Medulla oblongata (tissue), 1 donor: Measurements from ENCODE around the gene AXIN1.
"Not testable (repeated sequence)": the region's sequence is repeated elsewhere in the genome, so short reads cannot be mapped to it uniquely, and the experiment has no call there.

Experiments
- DNase-seq: peaks from one replicate; pipeline ENCODE4 v3.0.0-alpha.2; 2015; ENCODE audit errors: extremely low spot score

Gene AXIN1

GRCh38 chr16:354291-354881 lies 1.9 kb upstream of the AXIN1 start:
- no peak for DNase-seq

DNA sequence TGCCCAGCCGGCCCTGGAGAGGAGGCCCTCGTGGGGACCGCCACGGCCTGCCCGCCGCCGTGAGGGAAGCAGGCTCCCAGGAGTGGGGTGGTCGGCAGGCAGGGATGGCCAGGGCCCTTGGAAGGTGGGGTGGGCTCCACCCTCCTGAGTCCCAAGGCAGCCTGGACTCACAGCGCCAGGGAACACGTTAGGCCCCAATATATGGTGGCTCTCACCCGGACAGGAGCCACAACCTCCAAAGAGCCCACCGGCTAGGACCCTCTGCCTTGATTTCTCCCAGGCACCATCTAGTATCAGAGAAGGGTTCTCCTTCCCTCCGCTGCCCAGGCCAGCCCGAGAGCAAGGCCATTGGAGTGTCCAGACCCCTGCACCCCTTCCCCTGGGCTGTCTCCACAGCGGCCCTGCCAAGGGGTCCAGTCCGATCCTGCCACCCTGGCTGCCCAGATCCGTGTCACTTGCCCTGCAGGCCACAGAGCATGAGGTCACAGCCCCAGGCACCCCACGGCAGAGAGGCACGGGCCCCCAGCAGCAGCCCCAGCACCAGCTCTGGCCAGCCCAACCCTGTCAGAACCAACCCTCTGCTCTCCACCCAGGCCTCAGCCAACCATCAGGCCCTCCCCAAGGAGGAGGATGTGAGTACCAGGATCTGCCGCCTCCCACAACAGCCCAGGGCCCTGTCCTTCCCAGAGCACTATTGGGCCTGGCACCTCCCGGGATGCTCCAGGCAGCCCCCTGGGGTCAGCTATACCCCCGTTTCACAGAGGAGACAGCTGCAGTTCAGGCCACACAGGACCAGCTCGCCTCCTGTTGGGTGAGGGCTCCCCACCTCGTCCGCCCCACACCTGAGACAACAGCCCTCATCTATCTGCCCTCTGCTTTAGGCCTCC lies 1.1 kb upstream of the AXIN1 start:
- no peak for DNase-seq

- DNase-seq = no peak
Measured at GRCh38 chr16:351804-352520, 561 bp downstream of the AXIN1 start.

GRCh38 chr16:350203-350602 lies 2.3 kb downstream of the AXIN1 start:
- DNase-seq = no peak

DNA sequence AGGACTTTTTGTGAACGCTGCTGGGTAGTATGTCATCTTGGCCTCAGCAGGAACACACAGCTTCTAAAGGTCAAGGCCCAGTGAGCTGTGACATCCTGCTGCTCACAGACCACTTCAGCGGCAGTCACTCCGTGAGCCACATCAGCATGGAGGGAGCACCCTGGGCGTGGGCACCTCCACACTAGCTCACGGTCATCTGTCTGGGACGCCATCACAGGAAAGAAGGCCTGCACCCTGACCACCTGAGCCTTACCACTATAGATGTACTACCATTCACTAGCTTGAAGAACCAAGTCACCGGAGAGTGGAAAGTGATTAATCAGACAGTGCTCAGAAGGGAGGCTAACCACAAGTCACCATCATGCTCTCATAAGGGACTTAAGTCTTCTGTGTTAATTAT lies 3.3 kb downstream of the AXIN1 start:
- DNase-seq = no peak

DNA sequence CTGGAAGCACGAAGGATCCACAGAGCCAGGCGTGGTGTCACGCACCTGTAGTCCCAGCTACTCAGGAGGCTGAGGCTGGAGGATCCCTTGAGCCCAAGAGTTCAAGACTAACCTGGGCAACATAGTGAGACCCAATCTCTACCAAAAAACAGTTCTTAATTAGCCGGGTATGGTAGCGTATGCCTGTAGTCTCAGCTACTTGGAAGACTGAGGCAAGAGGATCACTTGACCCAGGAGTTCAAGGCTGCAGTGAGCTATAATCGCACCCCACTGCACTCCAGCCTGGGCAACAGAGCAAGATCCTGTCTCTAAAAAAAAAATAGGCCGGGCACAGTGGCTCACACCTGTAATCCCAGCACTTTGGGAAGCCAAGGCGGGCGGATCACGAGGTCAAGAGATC lies 4.0 kb downstream of the AXIN1 start:
- not testable (repeated sequence) for DNase-seq

DNA sequence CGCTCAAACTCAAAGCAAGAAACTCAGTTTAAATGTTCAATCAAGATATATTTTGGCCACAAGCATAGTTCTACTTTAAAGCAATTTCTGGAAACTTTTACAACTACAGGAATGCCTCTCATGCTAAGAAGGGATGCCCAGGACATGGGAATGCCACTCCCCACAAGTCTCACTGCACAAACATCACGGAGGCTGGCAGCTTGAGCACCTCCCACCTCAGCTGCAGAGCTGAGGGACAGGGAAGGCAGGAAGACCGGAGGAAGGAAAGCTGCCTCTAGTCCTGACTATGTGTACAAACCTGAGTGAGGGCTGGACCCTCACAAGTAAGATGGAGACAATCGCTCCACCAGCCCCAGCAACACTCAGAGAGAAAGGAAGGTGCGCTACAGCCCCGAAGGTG lies 5.3 kb downstream of the AXIN1 start:
- no peak for DNase-seq

- DNase-seq = no peak
Measured at GRCh38 chr16:346587-346986, 5.9 kb downstream of the AXIN1 start.

GRCh38 chr16:345772-346171 lies 6.8 kb downstream of the AXIN1 start:
- DNase-seq = no peak

- DNase-seq = no peak
Measured at GRCh38 chr16:342455-343213, 9.9 kb downstream of the AXIN1 start.

DNA sequence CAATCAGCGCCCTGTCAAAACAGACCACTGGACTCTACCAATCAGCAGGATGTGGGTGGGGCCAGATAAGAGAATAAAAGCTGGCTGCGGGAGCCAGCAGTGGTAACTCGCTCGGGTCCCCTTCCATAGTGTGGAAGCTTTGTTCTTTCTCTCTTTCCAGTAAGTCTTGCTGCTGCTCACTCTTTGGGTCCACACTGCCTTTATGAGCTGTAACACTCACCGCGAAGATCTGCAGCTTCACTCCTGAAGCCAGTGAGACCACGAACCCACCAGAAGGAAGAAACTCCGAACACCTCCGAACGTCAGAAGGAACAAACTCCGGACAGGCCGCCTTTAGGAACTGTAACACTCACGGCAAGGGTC lies 10.6 kb downstream of the AXIN1 start:
- DNase-seq = not testable (repeated sequence)

- not testable (repeated sequence) for DNase-seq
Measured at GRCh38 chr16:341095-341973, 11.2 kb downstream of the AXIN1 start.

- DNase-seq = no peak
Measured at GRCh38 chr16:340370-341091, 12.0 kb downstream of the AXIN1 start.

DNA sequence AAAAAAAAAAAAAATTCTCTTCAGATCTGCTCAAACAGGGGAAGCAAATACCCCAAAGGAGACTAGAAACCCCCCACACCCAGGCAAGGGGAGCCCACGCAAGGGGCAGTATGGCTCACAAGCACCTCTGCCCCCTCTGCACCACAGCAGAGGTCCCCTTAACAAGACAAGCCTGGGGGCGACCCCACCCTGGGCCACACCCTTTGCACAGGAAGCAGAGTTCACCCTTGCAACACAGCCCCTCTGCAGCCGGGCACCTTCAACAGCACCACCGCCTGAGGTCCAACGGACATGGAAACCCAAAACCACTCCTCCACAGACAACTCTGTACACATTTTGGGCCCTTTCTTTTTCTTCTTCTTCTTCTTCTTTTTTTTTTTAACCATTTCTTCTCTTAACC lies 12.8 kb downstream of the AXIN1 start:
- no peak for DNase-seq

DNA sequence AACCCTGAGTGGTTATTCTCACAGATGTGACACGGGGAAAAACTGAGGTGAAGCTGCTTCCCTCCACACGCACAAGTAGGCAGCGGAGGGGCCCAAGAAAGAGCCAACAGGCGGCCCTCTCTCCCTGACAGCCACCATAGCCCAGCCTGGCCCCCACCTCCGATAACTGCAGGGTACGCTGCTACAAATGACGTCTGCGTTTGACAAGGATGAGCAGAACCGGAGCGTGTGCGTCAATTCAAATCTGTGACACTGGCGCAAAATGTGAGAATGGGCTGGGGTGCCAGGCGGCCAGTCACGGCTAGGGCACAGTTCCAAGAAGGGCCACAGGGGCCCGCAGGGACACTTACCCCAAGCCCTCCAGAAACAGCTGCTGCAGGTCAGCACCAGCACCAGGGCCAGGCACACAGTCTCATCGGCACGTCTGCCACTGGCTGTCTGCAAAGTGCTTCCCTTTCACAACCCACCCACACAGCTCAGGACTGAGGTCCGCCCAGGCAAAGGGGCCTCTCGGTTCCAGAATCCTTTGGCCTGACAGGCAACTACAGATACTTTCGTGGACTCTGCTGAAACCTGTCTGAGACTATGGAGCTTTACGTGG lies 14.4 kb downstream of the AXIN1 start:
- DNase-seq = no peak

DNA sequence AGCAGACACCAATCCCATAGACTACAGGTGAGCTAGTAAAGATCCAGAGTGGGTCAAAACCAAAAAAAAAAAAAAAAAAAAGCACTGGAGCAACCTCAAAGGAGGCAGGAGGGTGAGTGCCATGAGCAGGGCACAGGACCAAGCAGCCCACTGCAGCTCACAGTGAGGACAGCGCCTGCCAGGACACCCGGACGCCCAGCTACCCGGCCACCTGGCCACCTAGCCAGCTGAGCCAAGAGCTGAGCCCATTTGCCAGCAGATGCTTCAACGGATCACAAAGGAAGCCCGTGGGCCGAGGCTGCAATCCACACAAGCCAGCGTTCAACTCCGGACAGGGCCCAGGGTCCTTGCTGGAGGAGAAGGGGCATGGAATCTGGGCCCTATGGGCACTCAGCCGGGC lies 15.1 kb downstream of the AXIN1 start:
- DNase-seq = no peak

- DNase-seq = no peak
Measured at GRCh38 chr16:336269-336668, 16.3 kb downstream of the AXIN1 start.

DNA sequence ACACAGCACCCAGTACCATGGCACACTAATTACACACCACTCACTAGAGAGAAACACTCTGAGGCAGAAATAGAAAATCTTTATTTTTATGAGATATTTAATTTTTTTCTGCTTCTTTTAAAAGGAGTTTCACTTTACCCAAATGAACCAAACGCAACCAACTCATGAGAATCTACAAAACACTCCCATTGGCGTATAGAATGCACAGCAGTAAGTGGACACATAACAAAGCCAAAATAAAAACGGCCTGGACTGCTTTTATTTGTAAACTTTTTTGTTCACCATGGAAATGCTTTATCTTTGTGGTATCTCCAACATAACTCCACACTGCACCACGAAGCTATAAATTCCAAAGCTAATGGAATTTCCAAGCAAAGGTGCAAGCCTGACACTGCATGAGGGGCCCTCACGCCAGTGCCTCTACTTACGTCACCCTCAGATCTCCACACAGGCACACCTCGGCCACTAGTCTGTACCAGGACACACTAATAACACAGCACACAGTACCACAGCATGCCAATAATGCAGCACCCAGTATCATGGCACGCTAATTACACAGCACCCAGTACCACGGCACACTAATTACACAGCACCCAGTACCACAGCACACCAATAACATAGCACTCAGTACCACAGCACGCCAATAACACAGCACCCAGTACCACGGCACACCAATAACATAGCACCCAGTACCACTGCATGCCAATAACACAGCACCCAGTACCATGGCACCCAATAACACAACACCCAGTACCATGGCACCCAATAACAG lies 17.5 kb downstream of the AXIN1 start:
- not testable (repeated sequence) for DNase-seq

DNA sequence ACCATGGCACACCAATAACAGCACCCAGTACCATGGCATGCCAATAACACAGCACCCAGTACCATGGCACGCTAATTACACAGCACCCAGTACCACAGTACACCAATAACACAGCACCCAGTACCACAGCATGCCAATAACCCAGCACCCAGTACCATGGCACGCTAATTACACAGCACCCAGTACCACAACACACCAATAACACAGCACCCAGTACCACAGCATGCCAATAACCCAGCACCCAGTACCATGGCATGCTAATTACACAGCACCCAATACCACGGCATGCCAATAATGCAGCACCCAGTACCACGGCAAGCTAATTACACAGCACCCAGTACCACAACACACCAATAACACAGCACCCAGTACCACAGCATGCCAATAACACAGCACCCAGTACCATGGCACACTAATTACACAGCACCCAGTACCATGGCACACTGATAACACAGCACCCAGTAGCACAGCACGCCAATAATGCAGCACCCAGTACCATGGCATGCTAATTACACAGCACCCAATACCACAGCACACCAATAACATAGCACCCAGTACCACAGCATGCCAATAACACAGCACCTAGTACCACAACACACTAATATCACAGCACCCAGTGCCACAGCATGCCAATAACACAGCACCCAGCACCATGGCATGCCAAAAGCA lies 18.2 kb downstream of the AXIN1 start:
- DNase-seq = not testable (repeated sequence)
